Upper lobe of right lung (tissue), 1 donor: Measurements from ENCODE around the gene MEGF11. TPM values are rescaled to one million over a fixed set of nuclear protein-coding genes. Genes with fewer than 3 reads are reported as not detected.

Experiments used
- ATAC-seq: fragments of 200-7000 bp; cut with Tn5 transposase; one replicate; pipeline ENCODE4 v1.9.1; 2020; ENCODE audit warnings: mild to moderate bottlenecking, moderate library complexity
- DNase-seq: peaks from one replicate; pipeline ENCODE4 v3.0.0-alpha.2; 2020
- H3K27ac ChIP-seq: fragments of 200-600 bp; one replicate; pipeline ENCODE4 v1.8.0; 2022
- H3K27me3 ChIP-seq: fragments of 200-600 bp; one replicate; pipeline ENCODE4 v1.8.0; 2022; ENCODE audit warnings: mild to moderate bottlenecking
- H3K36me3 ChIP-seq: fragments of 200-600 bp; one replicate; pipeline ENCODE4 v1.8.0; 2022
- H3K4me1 ChIP-seq: fragments of 200-600 bp; one replicate; pipeline ENCODE4 v1.8.0; 2022
- H3K4me3 ChIP-seq: fragments of 200-600 bp; one replicate; pipeline ENCODE4 v1.8.0; 2022; ENCODE audit warnings: mild to moderate bottlenecking
- H3K9me3 ChIP-seq: fragments of 200-600 bp; one replicate; pipeline ENCODE4 v1.8.0; 2022
- CTCF ChIP-seq: fragments of 200-600 bp; IDR thresholded peaks from one replicate; pipeline ENCODE4 v1.8.0; 2022; ENCODE audit warnings: antibody characterized with exemption
- intact Hi-C: fragments of 100-400 bp; cut with DNase I; formaldehyde crosslinking; loops from one replicate; pipeline ENCODE4 v1.11.0; 2022
- total RNA-seq: library from RNA; stranded (reverse); fragmentation: NEBNext Ultra II Directional; extraction: Animal tissue kit (Norgen Biotek cat#: 25700); gene quantifications from one replicate; pipeline ENCODE4 v1.2.1, GENCODE V29; 2021
- donor health status: DM: no; HTN: yes; CAD: no; lungs with severe emphysema.

Gene MEGF11
- total RNA-seq, 1 donor from 2014 or later, result 3.0 TPM

- no peak for TF ChIP-seq CTCF
- Histone ChIP-seq H3K4me3 (no peak overlapping the region), H3K36me3 (peaks cover 10% of the 10 kb centered on the region), H3K27ac (no peak overlapping the region), H3K27me3 (no peaks in the 10 kb centered on the region), H3K9me3 (no peaks in the 10 kb centered on the region), H3K4me1 (no peaks in the 10 kb centered on the region)
- DNase-seq (no peak), ATAC-seq (no peak)
- intact Hi-C loops, result no loop called here
Observed at GRCh38 chr15:65912235-65912634, 341.3 kb downstream of the MEGF11 start.

GRCh38 chr15:65910341-65910740 lies 343.2 kb downstream of the MEGF11 start:
- Histone ChIP-seq H3K4me1 (no peaks in the 10 kb centered on the region), H3K27me3 (no peaks in the 10 kb centered on the region), H3K9me3 (no peaks in the 10 kb centered on the region), H3K36me3 (peaks cover 21% of the 10 kb centered on the region), H3K27ac (no peak overlapping the region), H3K4me3 (no peak overlapping the region)
- TF ChIP-seq CTCF, result no peak
- ATAC-seq (no peak), DNase-seq (no peak)
- intact Hi-C loops, result no loop called here

- no peak for TF ChIP-seq CTCF
- H3K27me3 ChIP-seq, result no peaks in the 10 kb centered on the region
- intact Hi-C loops, result no loop called here
- no peak overlapping the region for H3K27ac ChIP-seq
- DNase-seq (no peak), ATAC-seq (no peak)
- H3K4me1 ChIP-seq, result no peaks in the 10 kb centered on the region
- H3K36me3 ChIP-seq, result peaks cover 26% of the 10 kb centered on the region
- H3K4me3 ChIP-seq, result no peak overlapping the region
- no peaks in the 10 kb centered on the region for H3K9me3 ChIP-seq
Observed at GRCh38 chr15:65909831-65910230, 343.7 kb downstream of the MEGF11 start.

- intact Hi-C loops, result no loop called here
- DNase-seq, result no peak
- Histone ChIP-seq H3K36me3 (peaks cover 33% of the 10 kb centered on the region), H3K27ac (no peak overlapping the region), H3K4me1 (no peaks in the 10 kb centered on the region), H3K9me3 (no peaks in the 10 kb centered on the region), H3K4me3 (no peak overlapping the region), H3K27me3 (no peaks in the 10 kb centered on the region)
- no peak for ATAC-seq
- TF ChIP-seq CTCF, result no peak
Observed at GRCh38 chr15:65908876-65909275, 344.7 kb downstream of the MEGF11 start.

- no peak for TF ChIP-seq CTCF
- peaks cover 43% of the 10 kb centered on the region for H3K36me3 ChIP-seq
- peaks cover under 1% of the 10 kb centered on the region for H3K4me1 ChIP-seq
- DNase-seq (no peak), ATAC-seq (no peak)
- no peaks in the 10 kb centered on the region for H3K9me3 ChIP-seq
- intact Hi-C loops, result no loop called here
- H3K27ac ChIP-seq, result no peak overlapping the region
- H3K27me3 ChIP-seq, result no peaks in the 10 kb centered on the region
- no peak overlapping the region for H3K4me3 ChIP-seq
Observed at GRCh38 chr15:65907661-65908060, 345.9 kb downstream of the MEGF11 start.

GRCh38 chr15:65906396-65906795 lies 347.2 kb downstream of the MEGF11 start:
- Histone ChIP-seq H3K9me3 (no peaks in the 10 kb centered on the region), H3K36me3 (peaks cover 44% of the 10 kb centered on the region), H3K27ac (no peak overlapping the region), H3K4me1 (peaks cover 10% of the 10 kb centered on the region), H3K4me3 (no peak overlapping the region), H3K27me3 (no peaks in the 10 kb centered on the region)
- no peak for DNase-seq
- no peak for ATAC-seq
- TF ChIP-seq CTCF, result no peak
- intact Hi-C loops, result no loop called here
